ENCODE data around the gene ATP1B1.

DNA sequence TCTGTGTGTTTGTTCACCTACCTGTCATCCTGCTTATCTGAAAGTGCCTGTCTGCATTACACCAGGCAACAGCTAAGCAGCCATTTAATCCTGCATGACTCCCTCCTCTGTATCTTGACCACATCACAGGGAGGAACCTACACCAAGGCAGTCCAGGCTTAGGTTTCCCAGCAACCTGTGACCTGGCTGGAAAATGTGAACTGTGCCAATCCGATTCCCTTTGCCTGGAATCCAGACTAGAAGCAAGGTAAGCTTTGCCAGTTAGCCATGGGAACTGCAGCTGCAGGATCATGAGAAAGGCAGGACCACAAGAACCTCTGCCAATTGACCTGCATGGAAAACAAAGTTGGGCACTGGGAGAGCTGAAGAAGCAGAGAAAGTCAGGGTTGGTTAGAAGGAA lies 6.3 kb upstream of the ATP1B1 start:
- TF ChIP-seq EZH2 (IDR thresholded peaks at IDR 0.05; ENCODE audit: borderline replicate concordance, low read depth, low read length, poor library complexity, severe bottlenecking): no peak
- TF ChIP-seq CTCF (conservative IDR thresholded peaks at IDR 0.05; ENCODE audit: low read depth, low read length): no peak

Measured in A673 (cell line).